CD4-positive, alpha-beta memory T cell (primary cell): ENCODE measurements around the gene ELP6. TPM values are rescaled to one million over a fixed set of nuclear protein-coding genes. Genes with fewer than 3 reads are reported as not detected.

Experiments used
- CTCF ChIA-PET: fragments of 350-600 bp; sonication (Branson Sonifier 250); formaldehyde crosslinking; loops from one replicate; lab custom pipeline; 2021; ENCODE audit warnings: inconsistent platforms; ENCODE audit not compliant: partially characterized antibody; lab: Charles Lee
- POLR2A ChIA-PET: fragments of 350-600 bp; sonication (Branson Sonifier 250); formaldehyde crosslinking; loops from one replicate; lab custom pipeline; 2021; ENCODE audit not compliant: partially characterized antibody; lab: Charles Lee
- DNase-seq, 5 donors: peaks; one replicate each; pipeline versions ENCODE4 v3.0.0 to v3.0.0-alpha.2; 2020 to 2022; ENCODE audit warnings: mixed read lengths in 1 of 5
- H3K27ac ChIP-seq: one replicate; pipeline ENCODE4 v1.7.0; 2013; ENCODE audit warnings: low read depth, low read length
- H3K27me3 ChIP-seq: 2 replicates; pipeline ENCODE4 v1.7.0; 2013; ENCODE audit warnings: mild to moderate bottlenecking, low read length, moderate library complexity; ENCODE audit not compliant: insufficient read depth
- H3K36me3 ChIP-seq: 2 replicates; pipeline ENCODE4 v1.7.0; 2013; ENCODE audit warnings: mild to moderate bottlenecking, low read length, moderate library complexity; ENCODE audit not compliant: insufficient read depth
- H3K4me1 ChIP-seq: 2 replicates; pipeline ENCODE4 v1.7.0; 2013; ENCODE audit warnings: mild to moderate bottlenecking, low read length, moderate library complexity; ENCODE audit not compliant: insufficient read depth
- H3K4me3 ChIP-seq, 2 donors: one replicate each; pipeline ENCODE4 v1.7.0; 2013; ENCODE audit warnings: low read length in 2 of 2, mild to moderate bottlenecking in 1 of 2
- H3K9me3 ChIP-seq, 2 donors: one replicate each; pipeline ENCODE4 v1.7.0; 2013; ENCODE audit warnings: low read length in 2 of 2, control low read depth in 1 of 2; ENCODE audit not compliant: control insufficient read depth in 1 of 2
- H3K27ac Mint-ChIP-seq, 7 donors: one replicate each; pipeline ENCODE4 v1.8.0; 2020 to 2021; ENCODE audit warnings: mixed read lengths in 7 of 7, mild to moderate bottlenecking in 6 of 7, inconsistent platforms in 3 of 7, moderate library complexity in 3 of 7
- H3K27me3 Mint-ChIP-seq, 2 donors: one replicate each; pipeline ENCODE4 v1.8.0; 2020 to 2021; ENCODE audit warnings: mixed read lengths in 2 of 2
- H3K36me3 Mint-ChIP-seq, 2 donors: one replicate each; pipeline ENCODE4 v1.8.0; 2020 to 2021; ENCODE audit warnings: mixed read lengths in 2 of 2, inconsistent platforms in 1 of 2, mild to moderate bottlenecking in 1 of 2
- H3K4me1 Mint-ChIP-seq, 4 donors: one replicate each; pipeline ENCODE4 v1.8.0; 2020 to 2021; ENCODE audit warnings: mixed read lengths in 4 of 4, mild to moderate bottlenecking in 1 of 4
- H3K4me3 Mint-ChIP-seq, 8 donors: one replicate each; pipeline ENCODE4 v1.8.0; 2020 to 2021; ENCODE audit warnings: mixed read lengths in 8 of 8, mild to moderate bottlenecking in 7 of 8, moderate library complexity in 6 of 8, inconsistent platforms in 3 of 8
- H3K9me3 Mint-ChIP-seq, 8 donors: one replicate each; pipeline ENCODE4 v1.8.0; 2020 to 2021; ENCODE audit warnings: mixed read lengths in 8 of 8, mild to moderate bottlenecking in 5 of 8, inconsistent platforms in 3 of 8, moderate library complexity in 1 of 8
- intact Hi-C: fragments of 100-400 bp; cut with micrococcal nuclease; formaldehyde crosslinking; loops from one replicate; pipeline ENCODE4 v1.15.1; 2023
- polyA plus RNA-seq, 2 donors: library from polyadenylated mRNA; unstranded; fragments of 300-500 nt; fragmentation: Illumina TruSeq; gene quantifications; one replicate each; pipeline ENCODE4 v1.2.3, GENCODE V29; 2021
- total RNA-seq, 2 experiments: library from RNA; stranded (reverse); gene quantifications; one replicate each; pipeline ENCODE4 v1.2.3, GENCODE V29; 2021

ELP6 gene
- total and polyA plus RNA-seq, 4 experiments from 2014 or later = 24.8 to 45.7 (median 32.8) TPM

DNA sequence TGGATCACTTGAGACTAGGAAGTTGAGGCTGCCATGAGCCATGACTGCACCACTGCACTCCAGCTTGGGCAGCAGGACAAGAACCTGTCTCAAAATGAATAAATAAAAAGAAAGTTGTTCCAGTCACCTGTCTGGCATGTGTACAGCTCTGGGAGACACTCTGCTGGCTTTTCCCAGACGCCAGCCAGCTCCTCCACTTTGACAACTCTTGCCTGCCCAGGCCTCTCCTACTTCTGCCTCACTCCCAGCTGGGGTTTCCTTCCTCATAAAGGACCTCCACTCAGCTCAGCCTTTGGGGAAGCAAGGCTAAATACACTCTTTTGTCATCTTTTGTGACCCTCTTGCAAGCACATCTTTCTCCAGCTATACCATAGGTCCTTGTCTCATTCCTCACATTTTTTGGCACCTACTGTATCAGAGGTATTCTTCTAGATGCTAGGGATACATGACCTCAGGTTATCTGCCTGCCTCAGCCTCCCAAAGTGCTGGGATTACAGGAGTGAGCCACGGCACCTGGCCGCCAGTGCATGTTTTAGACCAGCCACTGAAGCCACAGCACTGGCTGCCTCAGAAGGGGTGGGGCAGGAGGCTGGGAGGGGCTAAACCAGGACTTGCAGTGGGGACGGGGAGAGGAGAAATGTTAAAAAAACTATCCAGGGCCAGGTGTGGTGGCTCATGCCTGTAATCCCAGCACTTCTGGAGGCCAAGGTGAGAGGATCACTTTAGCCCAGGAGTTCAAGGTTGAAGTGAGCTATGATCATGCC lies 10.0 kb upstream of the ELP6 start:
- Histone ChIP-seq H3K4me3 (no peak overlapping the region), H3K27me3 (no peaks in the 10 kb centered on the region), H3K27ac (no peak overlapping the region), H3K36me3 (no peaks in the 10 kb centered on the region), H3K4me1 (no peaks in the 10 kb centered on the region), H3K9me3 (no peaks in the 10 kb centered on the region)
- H3K27ac Mint-ChIP-seq = no peak overlapping the region
- peaks cover 0 to 1% (median 0%) of the 10 kb centered on the region in 4 donors for H3K4me1 Mint-ChIP-seq
- no peaks in the 10 kb centered on the region for H3K27me3 Mint-ChIP-seq
- no peak for DNase-seq
- H3K9me3 Mint-ChIP-seq = peaks cover 0 to 9% (median 5%) of the 10 kb centered on the region in 8 donors
- intact Hi-C loops = no loop called here
- ChIA-PET CTCF (interaction anchor here (1.2 to 6.1 kb wide), 9 partner anchors 10 to 466 kb away, joined by 3 to 140 read pairs (median 8); partner anchors contain the start of genes DHX30 and ELP6), POLR2A (interaction anchor here (0.5 kb wide), 1 partner anchor 1051 kb away, joined by 3 read pairs; no protein-coding TSS in a partner anchor)
- peaks cover 0 to 4% of the 10 kb centered on the region in 2 donors for H3K36me3 Mint-ChIP-seq
- H3K4me3 Mint-ChIP-seq = no peak overlapping the region

GRCh38 chr3:47522082-47522987 lies 8.8 kb upstream of the ELP6 start:
- POLR2A ChIA-PET = interaction anchor here (1.0 to 1.1 kb wide), 2 partner anchors 259 to 267 kb away, joined by 4 to 15 read pairs; partner anchors contain the start of gene SMARCC1
- Mint-ChIP-seq H3K36me3 (no peaks in the 10 kb centered on the region), H3K4me1 (peaks cover 0 to 1% (median 0%) of the 10 kb centered on the region in 4 donors), H3K27ac (peak overlapping the region in 2 of 7 donors; percentile 66), H3K27me3 (no peaks in the 10 kb centered on the region), H3K4me3 (no peak overlapping the region), H3K9me3 (peaks cover 0 to 5% (median 0%) of the 10 kb centered on the region in 8 donors)
- Histone ChIP-seq H3K27ac (no peak overlapping the region), H3K9me3 (no peaks in the 10 kb centered on the region), H3K4me3 (no peak overlapping the region), H3K27me3 (no peaks in the 10 kb centered on the region), H3K4me1 (no peaks in the 10 kb centered on the region), H3K36me3 (no peaks in the 10 kb centered on the region)
- peak; percentile 49 to 76 (median 65) for DNase-seq
- CTCF ChIA-PET = interaction anchor here (0.6 to 6.1 kb wide), 21 partner anchors 9 to 470 kb away, joined by 3 to 140 read pairs (median 4); partner anchors contain the start of genes DHX30, ELP6 and SCAP
- intact Hi-C loops = loop anchor here (1.0 kb wide), 2 partner anchors 267 to 468 kb away; no protein-coding TSS in a partner anchor

DNA sequence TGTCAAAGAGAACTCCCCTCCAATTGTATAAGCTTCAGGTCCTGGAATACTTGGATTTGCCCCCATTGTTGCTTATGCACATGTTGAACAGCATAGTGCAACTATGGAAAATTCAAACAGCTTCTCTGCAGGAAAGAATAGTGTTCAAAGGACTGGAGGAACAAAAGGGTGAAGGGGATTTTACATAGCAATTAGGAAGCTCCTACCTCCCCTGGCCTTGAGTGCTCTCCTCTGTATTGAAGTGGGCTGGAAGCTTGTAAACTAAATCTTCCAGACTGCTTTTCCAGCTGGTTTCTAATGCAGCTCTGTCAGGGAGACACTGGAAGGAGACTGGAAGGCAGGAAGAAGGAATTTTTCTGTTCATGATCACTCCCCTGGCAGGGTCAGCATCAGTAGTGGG lies 7.2 kb upstream of the ELP6 start:
- H3K4me1 Mint-ChIP-seq = peaks cover 0 to 1% (median 0%) of the 10 kb centered on the region in 4 donors
- intact Hi-C loops = no loop called here
- no peak overlapping the region for H3K27ac ChIP-seq

GRCh38 chr3:47517937-47518336 lies 4.4 kb upstream of the ELP6 start:
- Histone ChIP-seq H3K27me3 (no peaks in the 10 kb centered on the region), H3K27ac (no peak overlapping the region), H3K36me3 (no peaks in the 10 kb centered on the region), H3K9me3 (no peaks in the 10 kb centered on the region), H3K4me1 (no peaks in the 10 kb centered on the region), H3K4me3 (no peak overlapping the region)
- DNase-seq = no peak
- intact Hi-C loops = no loop called here
- Mint-ChIP-seq H3K4me3 (no peak overlapping the region), H3K27ac (peak overlapping the region in 1 of 7 donors; percentile 62), H3K9me3 (no peaks in the 10 kb centered on the region), H3K4me1 (peaks cover 3 to 10% (median 6%) of the 10 kb centered on the region in 4 donors), H3K27me3 (no peaks in the 10 kb centered on the region), H3K36me3 (peaks cover 0 to 6% of the 10 kb centered on the region in 2 donors)
- POLR2A ChIA-PET = no interaction called here
- CTCF ChIA-PET = interaction anchor here (0.8 to 1.6 kb wide), 4 partner anchors 9 to 472 kb away, joined by 3 to 8 read pairs (median 6); no protein-coding TSS in a partner anchor

More for the DNA sequence above, 7.2 kb upstream of the ELP6 start:
- H3K9me3 Mint-ChIP-seq = peaks cover 0 to 1% (median 0%) of the 10 kb centered on the region in 8 donors
- H3K27me3 ChIP-seq = no peaks in the 10 kb centered on the region
- no peaks in the 10 kb centered on the region for H3K36me3 Mint-ChIP-seq
- peak overlapping the region in 1 of 8 donors; percentile 60 for H3K4me3 Mint-ChIP-seq
- H3K4me1 ChIP-seq = no peaks in the 10 kb centered on the region
- H3K9me3 ChIP-seq = no peaks in the 10 kb centered on the region
- CTCF ChIA-PET = interaction anchor here (0.5 to 6.1 kb wide), 14 partner anchors 9 to 631 kb away, joined by 3 to 140 read pairs (median 3); partner anchors contain the start of genes DHX30 and SMARCC1
- H3K27me3 Mint-ChIP-seq = no peaks in the 10 kb centered on the region
- DNase-seq = no peak
- POLR2A ChIA-PET = interaction anchor here (0.9 kb wide), 1 partner anchor 268 kb away, joined by 3 read pairs; no protein-coding TSS in a partner anchor
- H3K4me3 ChIP-seq = no peak overlapping the region
- no peak overlapping the region for H3K27ac Mint-ChIP-seq
- H3K36me3 ChIP-seq = no peaks in the 10 kb centered on the region

DNA sequence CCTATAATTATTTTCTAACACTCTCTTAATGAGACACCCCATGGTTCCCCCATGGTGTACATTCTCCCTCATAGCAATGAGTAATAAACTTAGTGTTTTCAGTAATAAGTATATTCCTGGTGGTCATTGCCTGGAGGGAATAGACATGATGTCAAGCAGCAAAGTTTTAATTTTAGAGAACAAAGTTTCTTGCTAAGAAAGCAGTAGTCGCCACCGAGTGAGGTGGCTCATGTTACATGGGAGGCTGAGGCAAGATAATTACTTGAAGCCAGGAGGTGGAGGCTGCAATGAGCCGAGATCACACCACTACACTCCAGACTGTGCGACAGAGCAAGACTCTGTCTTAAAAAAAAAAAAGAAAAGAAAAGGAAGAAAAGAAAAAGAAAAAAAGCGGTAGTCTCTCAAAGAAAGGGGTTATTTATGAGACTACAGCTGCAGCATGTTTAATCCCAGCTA lies 2.4 kb upstream of the ELP6 start:
- H3K27ac ChIP-seq = no peak overlapping the region
- H3K4me1 ChIP-seq = peaks cover 13% of the 10 kb centered on the region
- no peaks in the 10 kb centered on the region for H3K27me3 Mint-ChIP-seq
- POLR2A ChIA-PET = interaction anchor here (0.6 kb wide), 1 partner anchor 754 kb away, joined by 3 read pairs; no protein-coding TSS in a partner anchor
- H3K9me3 ChIP-seq = no peaks in the 10 kb centered on the region
- no peaks in the 10 kb centered on the region for H3K36me3 ChIP-seq
- intact Hi-C loops = no loop called here
- CTCF ChIA-PET = interaction anchor here (0.9 to 1.2 kb wide), 2 partner anchors 95 to 273 kb away, joined by 3 to 4 read pairs; no protein-coding TSS in a partner anchor
- H3K4me3 Mint-ChIP-seq = no peak overlapping the region
- H3K4me3 ChIP-seq = no peak overlapping the region
- H3K27me3 ChIP-seq = no peaks in the 10 kb centered on the region
- no peaks in the 10 kb centered on the region for H3K9me3 Mint-ChIP-seq
- H3K27ac Mint-ChIP-seq = no peak overlapping the region
- H3K36me3 Mint-ChIP-seq = peaks cover 0 to 13% of the 10 kb centered on the region in 2 donors
- DNase-seq = no peak
- peaks cover 10 to 28% (median 17%) of the 10 kb centered on the region in 4 donors for H3K4me1 Mint-ChIP-seq

DNA sequence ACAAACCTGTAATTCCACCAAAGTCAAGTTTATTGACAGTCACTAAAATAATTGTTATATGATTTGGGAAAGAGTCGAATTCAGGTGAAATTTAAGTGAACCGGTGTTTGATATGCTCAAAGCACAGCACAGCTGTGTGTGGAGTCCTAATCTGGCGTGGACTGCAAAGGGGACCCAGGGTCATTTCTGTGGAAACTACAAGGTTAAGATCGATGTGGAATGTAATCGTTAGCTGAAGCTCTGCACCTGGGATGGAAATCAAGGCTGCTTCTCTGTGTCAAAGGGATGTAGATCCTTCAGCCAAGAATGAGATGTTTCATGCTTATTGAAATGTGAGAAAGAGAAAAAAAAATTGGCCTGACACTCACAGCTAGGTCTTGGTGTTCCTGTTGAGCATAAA lies 1.6 kb upstream of the ELP6 start:
- Mint-ChIP-seq H3K4me3 (peak overlapping the region in 4 of 8 donors; percentile 55 to 77 (median 68)), H3K9me3 (no peaks in the 10 kb centered on the region), H3K27me3 (no peaks in the 10 kb centered on the region), H3K27ac (peak overlapping the region in 3 of 7 donors; percentile 45 to 90 (median 85)), H3K36me3 (peaks cover 3 to 18% of the 10 kb centered on the region in 2 donors), H3K4me1 (peaks cover 10 to 33% (median 17%) of the 10 kb centered on the region in 4 donors)
- Histone ChIP-seq H3K4me1 (peaks cover 13% of the 10 kb centered on the region), H3K27ac (no peak overlapping the region), H3K4me3 (no peak overlapping the region), H3K36me3 (no peaks in the 10 kb centered on the region), H3K27me3 (no peaks in the 10 kb centered on the region), H3K9me3 (no peaks in the 10 kb centered on the region)
- ChIA-PET CTCF (interaction anchor here (0.7 to 1.2 kb wide), 2 partner anchors 94 to 274 kb away, joined by 4 read pairs; no protein-coding TSS in a partner anchor), POLR2A (no interaction called here)
- intact Hi-C loops = no loop called here
- no peak for DNase-seq
